HG03432 (cell line): ENCODE results near the gene SYT14.
"Not testable (repeated sequence)": the region's sequence is repeated elsewhere in the genome, so short reads cannot be mapped to it uniquely, and the experiment has no call there.

Experiments
- ATAC-seq: cut with Tn5 transposase; IDR thresholded peaks from one replicate; pipeline ENCODE4 v1.9.1; 2021; ENCODE audit warnings: mild to moderate bottlenecking, moderate library complexity; ENCODE audit not compliant: unreplicated experiment

Gene SYT14

DNA sequence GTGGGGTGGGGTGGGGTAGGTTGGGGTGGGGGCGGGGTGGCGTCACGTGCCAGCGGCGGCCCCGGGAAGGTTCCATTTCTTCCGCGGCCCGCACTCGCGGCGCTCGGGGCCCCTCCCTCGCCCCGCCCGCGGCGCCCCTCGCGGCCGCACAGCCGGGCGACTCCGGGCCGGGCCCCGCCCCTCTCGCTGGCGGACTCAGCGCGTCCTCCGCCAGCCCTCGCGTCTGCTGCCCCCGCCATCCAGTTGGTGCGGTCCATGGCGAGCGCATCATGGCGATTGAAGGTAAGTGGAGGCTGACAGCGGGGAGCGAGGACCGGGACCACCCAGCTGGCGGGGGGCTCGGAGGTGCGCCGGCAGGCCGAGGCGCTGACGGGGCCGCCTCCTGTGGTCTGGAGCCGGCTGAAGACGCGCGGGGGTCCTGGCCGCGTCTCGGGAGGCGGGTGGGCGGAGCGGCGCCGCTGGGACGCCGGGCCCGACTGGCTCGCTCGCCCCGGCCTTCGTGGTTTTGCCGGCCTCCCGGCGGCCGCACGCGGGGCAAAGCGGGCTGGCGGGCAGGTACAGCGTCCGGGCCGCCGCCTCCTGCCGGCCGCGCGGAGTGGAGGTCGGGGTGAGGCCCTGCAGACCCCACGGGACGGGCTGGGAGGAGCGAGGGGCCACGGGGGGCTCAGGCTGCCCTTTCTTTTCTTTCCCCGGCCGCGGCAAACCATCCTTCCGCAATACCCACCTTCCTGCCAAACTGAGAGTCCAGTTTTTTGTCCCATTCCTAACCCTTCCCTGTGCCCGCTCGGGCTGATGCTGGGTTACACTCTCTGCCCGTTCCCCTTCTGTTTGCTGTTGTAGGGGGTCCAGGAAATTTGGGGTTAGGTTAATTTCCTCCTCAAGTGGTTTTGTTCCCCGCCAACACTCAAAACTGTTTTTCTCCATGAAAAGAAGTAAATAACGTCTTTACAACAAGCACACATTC is at the start of gene SYT14:
Gene SYT14 (plus strand): TSS at position 222 of the 964 bp plus-strand sequence. CDS start 48 bp downstream, at position 270.
- peak; percentile 20 for ATAC-seq

DNA sequence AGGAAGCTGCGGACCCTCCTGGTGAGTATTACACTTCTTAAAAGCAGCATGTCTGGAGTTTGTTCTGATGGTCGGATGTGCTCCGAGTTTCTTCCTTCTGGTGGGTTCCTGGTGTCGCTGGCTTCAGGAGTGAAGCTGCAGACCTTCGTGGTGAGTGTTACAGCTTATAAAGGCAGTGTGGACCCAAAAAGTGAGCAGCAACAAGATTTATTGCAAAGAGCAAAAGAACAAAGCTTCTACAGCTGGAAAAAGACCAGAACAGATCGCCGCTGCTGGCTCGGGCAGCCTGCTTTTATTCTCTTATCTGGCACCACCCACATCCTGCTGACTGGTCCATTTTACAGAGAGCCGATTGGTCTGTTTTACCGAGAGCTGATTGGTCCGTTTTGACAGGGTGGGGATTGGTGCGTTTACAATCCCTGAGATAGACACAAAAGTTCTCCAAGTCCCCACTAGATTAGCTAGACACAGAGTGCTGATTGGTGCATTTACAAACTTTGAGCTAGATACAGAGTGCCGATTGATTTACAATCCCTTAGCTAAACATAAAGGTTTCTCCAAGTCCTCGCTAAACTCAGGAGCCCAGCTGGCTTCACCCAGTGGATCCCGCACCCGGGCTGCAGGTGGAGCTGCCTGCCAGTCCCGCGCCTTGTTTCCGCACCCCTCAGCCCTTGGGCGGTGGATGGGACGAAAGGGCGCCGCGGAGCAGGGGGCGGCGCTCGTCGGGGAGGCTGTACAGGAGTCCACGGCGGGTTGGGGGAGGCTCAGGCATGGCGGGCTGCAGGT is 49.5 kb upstream of the SYT14 start:
- not testable (repeated sequence) for ATAC-seq

DNA sequence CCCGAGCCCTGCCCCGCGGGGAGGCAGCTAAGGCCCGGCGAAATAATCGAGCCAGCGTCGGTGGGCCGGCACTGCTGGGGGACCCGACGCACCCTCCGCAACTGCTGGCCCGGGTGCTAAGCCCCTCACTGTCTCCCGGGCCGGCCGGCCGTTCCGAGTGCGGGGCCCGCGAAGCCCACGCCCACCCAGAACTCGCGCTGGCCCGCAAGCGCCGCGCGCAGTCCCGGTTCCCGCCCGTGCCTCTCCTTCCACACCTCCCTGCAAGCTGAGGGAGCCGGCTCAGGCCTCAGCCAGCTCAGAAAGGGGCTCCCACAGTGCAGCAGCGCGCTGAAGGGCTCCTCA is 49.0 kb upstream of the SYT14 start:
- no peak for ATAC-seq

DNA sequence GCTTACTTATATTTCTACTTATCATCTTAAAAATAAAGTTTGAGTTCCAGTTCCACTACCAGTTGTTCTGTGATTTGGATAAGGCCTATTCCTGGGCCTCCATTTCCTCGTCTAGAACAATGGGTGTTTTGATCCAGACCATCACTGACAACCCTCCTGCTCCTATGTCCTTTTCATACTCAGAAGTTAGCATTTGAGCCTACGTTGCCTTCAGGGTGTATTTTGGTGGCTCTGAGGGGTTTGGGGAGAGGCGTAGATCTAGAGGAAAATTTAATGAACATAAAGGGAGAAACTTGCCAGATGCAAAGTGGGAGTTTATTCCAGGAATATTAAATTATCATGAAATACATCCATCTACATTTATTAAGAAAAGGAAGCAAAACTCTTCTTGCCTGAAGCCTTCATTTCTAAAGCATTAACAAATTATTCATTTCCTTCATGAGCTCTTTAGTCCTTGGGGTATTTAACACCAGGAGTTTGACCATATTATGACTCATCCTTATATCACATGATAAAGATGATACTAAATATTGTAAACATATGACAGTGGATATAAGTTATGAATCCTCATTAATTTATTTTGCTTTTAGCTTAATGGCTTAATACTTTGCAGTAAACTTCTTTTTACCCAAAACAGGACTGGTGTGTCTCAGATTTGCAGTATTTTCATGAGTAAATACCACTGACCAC is 47.2 kb upstream of the SYT14 start:
- no peak for ATAC-seq

DNA sequence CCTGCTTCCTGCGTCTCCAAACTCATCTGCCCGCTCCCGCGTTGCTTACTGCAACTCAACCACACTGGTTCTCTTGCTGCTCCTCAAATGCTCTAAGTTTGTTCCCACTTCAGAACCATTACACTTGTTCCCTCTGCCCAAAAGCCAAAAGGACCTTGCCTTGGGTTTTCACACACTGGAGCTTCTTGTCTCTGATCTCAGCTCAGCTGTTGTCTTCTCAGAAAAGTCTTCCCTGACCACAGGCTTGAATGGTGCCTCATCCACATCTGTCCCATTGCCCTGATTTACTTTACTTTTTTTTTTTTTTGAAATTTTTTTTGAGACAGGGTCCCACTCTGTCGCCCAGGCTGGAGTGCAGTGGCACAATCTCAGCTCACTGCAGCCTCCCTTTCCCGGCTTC is 44.3 kb upstream of the SYT14 start:
- ATAC-seq: no peak

DNA sequence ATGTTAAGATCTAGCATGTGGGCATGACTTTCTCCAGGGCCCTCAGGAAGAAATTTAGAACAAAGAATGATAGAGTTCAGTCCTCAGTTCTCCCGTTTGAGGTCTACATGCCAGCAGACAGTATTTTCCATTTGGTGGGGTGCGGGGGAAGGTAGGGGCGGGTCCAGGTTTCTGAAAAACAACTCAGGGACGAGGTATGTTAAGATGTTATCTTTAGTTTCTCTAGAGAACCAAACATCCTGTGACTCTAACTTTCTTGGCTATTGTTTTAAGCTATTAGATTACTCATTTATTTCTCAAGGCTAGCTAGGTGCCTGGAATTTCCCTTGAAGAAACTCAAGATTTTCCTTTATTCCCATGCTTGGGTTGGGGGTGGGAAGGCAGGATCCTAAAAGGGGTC is 42.3 kb upstream of the SYT14 start:
- no peak for ATAC-seq

DNA sequence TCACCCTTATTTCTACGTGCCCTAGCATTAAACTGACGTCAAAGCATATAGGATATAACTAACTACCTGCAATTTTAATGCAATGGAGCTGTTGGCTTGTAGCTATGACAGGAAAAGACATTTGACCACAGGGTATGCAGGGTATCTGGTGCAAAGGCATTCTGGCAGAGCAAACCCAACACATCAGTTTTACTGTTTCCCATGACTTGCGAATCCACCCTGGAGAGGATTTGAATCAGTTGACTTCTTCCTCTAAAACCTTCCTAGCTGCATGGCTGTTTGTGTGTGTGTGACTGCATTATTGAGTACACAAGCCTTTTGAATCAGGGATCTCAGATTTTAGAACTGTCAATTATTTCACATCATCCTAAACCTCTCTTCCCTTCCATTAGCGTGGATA is 41.7 kb upstream of the SYT14 start:
- ATAC-seq: no peak

DNA sequence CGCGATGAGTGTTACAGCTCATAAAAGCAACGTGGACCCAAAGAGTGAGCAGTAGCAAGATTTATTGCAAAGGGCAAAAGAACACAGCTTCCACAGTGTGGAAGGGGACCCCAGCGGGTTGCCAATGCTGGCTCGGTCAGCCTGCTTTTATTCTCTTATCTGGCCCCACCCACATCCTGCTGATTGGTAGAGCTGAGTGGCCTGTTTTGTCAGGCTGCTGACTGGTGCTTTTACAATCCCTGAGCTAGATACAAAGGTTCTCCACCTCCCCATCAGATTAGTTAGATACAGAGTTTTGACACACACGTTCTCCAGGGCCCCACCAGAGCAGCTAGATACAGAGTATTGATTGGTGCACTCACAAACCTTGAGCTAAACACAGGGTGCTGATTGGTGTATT is 39.7 kb upstream of the SYT14 start:
- ATAC-seq: not testable (repeated sequence)

DNA sequence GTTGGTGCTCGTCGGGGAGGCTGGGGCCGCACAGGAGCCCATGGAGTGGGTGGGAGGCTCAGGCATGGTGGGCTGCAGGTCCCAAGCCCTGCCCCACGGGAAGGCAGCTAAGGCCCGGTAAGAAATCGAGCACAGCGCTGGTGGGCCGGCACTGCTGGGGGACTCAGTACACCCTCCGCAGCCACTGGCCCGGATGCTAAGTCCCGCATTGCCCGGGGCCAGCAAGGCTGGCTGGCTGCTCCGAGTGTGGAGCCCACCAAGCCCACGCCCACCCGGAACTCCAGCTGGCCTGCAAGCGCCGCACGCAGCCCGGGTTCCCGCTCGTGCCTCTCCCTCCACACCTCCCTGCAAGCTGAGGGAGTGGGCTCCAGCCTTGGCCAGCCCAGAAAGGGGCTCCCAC is 39.2 kb upstream of the SYT14 start:
- not testable (repeated sequence) for ATAC-seq

DNA sequence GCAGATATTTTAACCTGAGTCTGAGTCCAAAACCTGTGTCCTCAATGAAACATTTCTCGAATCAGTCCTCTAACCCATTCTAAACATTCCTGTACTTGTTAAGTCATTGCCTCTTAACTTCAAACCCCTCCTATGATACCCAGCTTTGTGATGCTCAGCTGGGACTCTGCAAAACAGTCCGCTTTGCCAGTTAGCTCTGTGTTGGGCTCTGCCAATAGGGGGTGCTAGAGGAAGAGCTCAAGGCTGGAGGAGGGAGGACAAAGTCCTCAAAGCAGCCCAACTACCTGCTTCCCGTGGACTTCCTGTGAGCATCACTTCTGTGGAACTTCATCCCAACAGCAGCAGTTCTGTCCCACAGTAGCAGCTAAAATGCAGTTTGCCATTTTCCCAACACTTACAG is 38.1 kb upstream of the SYT14 start:
- ATAC-seq: no peak

DNA sequence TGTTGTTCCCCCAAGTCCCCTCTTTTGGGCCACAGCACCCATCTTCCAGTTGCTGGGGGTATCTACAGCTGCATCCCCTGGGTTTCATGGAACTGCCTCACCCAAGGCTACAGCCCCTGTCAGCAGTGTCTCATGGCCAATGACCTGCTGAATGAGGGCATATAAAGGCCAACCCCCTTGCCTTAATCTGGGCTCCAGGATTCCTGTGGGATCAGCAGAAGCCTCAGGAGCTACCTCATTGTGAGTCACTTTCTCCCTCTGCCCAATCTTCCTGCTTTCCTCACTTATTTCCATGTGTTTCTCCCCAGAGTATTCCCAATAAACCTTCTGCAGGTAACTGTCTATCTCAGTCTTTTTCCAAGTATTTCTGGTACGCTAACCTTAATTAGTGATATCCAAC is 37.3 kb upstream of the SYT14 start:
- ATAC-seq: no peak

DNA sequence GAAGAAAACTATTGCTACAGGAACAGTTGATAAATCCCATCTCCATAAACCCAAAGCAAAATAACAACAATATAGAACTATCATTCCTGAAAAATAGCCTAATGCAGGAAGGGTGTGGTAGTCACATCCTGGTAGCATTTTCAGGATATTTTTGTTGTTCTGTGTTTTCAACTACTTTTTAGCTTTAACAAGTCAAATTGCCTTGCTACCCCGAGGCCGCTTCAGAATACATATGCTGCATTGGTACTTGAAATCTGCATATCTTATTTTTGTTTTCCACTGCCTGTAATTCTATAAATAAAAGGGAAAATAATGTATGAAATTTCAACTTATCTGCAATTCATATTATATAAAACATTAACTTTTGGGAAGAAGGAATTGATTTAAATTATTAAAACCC is 36.8 kb upstream of the SYT14 start:
- no peak for ATAC-seq

DNA sequence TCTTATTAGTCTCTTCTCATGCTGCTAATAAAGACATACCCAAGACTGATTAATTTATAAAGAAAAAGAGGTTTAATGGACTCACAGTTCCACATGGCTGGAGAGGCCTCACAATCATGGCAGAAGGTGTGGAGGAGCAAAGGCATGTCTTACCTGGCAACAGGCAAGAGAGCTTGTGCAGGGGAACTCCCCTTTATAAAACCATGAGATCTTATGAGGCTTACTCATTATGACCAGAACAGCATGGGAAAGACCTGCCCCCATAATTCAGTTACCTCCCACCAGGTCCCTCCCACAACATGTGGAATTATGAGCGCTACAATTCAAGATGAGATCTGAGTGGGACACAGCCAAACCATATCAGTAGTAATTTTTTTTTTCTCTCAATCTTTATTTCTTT is 33.2 kb upstream of the SYT14 start:
- not testable (repeated sequence) for ATAC-seq

DNA sequence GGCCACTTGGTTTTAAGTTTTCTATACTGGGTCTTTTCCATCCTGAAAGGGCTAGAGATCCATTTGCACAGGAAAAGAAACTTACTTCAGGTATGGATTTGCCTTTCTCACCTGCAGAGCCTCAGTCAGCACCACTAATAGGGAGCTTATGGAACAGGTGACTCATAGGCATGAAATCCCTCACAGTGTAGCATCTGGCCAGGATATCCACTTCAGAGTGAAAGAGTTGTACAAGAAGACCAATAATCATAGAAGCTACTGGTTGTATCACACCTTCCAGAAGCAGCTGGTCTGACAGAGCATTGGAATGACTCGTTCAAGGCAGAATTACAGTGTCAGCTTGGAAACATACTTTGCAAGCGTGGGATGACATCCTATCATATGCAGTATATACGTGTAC is 26.3 kb upstream of the SYT14 start:
- no peak for ATAC-seq

DNA sequence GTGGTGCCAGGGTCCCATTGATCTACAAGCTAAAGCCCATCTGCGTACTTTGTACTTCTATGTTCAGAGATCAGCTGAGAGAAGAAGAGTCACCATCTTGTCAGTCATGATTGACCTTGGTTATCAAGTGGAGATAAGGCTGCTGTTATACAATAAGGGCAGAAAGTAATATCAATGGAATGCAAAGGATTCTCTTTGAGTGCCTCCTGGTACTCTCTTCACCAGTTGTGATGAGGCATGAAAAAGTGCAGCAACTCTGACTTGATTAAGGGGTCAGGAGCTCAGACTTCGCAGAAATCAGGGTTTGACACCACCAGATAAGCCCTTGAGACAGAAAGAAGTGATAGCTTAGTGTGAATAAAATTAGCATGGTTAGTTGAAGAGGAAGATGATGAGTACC is 25.7 kb upstream of the SYT14 start:
- no peak for ATAC-seq

DNA sequence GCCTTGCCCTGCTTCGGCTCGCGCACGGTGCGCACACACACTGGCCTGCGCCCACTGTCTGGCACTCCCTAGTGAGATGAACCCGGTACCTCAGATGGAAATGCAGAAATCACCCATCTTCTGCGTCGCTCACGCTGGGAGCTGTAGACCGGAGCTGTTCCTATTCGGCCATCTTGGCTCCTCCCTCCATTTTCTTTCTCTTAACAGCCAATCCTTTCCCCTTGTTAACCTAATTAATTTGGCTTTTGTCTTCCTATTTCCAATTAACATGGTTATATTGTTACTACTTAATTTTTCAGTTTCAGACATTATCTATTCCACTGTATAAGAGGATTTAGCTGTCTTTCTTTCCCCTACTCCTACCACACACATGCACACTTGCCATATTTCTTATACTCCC is 18.4 kb upstream of the SYT14 start:
- ATAC-seq: not testable (repeated sequence)

DNA sequence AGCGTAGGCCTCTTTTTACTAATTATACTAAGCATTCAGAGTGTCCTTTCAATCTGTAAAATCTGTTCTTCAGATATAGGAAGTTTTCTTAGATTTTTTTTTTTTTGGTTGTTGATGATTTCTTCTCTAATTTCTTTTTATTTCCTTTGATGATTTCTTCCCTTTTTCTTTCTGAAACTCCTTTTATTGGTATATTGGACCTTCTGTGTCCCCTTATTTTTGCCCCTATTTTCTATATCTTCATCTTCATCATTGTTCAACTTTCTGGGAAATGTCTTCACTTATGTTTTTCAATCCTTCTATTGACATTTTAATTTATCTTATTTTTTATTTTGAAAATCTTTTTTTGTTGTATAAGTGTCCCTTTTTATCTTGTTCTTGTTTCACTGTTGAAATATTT is 17.2 kb upstream of the SYT14 start:
- no peak for ATAC-seq

DNA sequence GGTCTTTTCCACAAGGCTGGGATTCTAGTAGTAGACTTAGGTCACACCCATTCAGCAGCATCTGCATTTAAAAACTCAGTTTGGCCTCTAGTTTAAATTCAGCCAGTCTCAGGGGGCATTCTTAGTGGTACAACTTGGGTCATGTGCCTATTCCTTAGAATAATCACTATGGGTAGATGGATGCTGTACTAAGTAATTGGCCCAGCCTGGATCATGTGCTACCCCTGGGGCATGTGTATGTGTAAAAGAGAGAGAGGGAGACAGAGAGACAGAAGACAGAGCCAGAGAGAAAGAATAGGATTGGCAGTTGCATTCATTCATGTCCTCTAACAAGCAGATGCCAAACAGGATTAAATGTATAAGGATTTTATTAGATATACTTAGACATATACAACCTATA is 13.6 kb upstream of the SYT14 start:
- ATAC-seq: no peak

DNA sequence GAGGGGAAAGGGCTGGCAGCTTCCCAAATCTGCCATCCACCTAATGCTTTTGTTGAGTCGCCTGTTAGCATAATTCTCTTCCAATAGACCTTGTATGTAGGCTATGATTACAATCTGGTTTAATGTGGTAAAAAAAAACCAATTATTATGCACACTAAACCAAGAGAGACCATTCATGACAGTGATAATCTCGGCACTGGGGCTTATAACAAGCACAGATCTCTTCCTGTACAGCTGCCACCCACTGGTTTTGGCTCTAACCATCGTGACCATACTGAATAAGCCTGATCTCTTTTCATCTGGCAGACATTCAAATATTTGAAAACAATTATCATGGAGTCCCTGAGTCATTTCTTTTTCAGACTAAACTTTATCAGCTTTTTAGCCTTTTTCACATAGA is 12.0 kb upstream of the SYT14 start:
- ATAC-seq: no peak

DNA sequence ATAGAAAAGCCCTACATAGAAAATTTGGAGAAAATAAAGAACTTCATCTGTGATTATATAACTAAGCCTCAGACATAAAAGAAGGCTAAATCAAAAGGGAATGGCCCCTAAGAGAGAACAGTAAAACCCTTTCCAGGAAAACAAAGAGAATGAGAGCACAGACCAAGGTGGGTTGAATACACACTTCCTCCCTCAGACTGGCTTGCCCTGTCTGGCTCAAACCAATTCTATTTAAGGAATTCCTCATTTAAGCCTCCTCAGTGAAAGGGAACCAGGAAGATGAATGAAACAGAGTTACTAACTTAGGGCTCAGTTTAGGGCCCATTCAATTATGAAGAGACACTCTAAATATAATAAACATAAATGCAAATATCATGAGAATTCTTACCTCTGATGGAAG is 10.6 kb upstream of the SYT14 start:
- no peak for ATAC-seq

DNA sequence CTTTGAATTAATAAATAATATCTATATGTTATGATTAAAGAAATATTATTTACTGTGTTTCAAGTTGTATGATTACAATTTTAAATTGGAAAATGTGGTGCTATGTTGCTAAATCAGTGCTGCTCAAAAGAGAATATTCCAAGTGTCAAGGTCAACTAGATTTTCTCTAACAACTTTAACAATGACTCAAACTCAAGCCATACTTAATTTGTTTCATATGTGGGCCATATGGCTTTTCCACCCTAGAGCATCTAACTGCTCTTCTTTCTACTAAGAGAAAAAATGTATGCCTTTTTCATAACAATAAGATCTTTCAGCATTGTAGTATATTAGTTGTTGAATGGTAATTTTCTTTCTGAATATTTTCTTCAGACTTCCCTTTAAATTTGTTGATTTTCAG is 8.3 kb upstream of the SYT14 start:
- no peak for ATAC-seq

DNA sequence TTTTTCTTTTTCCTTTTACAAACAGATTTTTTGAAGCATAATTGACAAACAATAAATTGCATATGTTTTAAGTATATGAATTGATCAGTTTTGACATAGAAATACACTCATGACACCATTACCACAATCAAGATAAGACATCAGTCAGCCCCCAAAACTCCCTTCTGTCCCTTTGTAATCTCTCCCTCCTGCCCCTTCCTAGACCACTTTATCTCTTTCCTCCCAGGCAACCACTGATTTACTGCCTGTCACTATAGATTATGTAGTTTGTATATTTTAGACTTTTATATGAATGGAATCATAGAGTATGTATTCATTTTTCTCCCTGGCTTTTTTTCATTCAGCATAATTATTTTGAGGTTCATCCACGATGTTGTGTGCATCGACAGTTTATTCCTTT is 6.9 kb upstream of the SYT14 start:
- no peak for ATAC-seq
